ENCODE data around the gene PML. TPM values are rescaled to one million over a fixed set of nuclear protein-coding genes. Genes with fewer than 3 reads are reported as not detected.

Gene PML
- total RNA-seq, 2 donors from 2014 or later: 27.3 to 36.1 TPM

GRCh38 chr15:73948396-73948795 lies 46.1 kb upstream of the PML start:
- TF ChIP-seq CTCF (IDR thresholded peaks at IDR 0.05): no peak
- no peak for DNase-seq (ENCODE audit: low spot score)
- Histone ChIP-seq H3K27me3 (no peaks in the 10 kb centered on the region), H3K36me3 (peaks cover 16% of the 10 kb centered on the region), H3K27ac (no peak overlapping the region), H3K9me3 (no peaks in the 10 kb centered on the region), H3K4me3 (no peak overlapping the region), H3K4me1 (peaks cover 0 to 39% of the 10 kb centered on the region in 2 donors)

- peaks cover 0 to 41% of the 10 kb centered on the region in 2 donors for H3K4me1 ChIP-seq
- no peak overlapping the region for H3K4me3 ChIP-seq
- no peak for TF ChIP-seq CTCF (IDR thresholded peaks at IDR 0.05)
- no peak for DNase-seq (ENCODE audit: low spot score)
- no peak overlapping the region for H3K27ac ChIP-seq
- no peaks in the 10 kb centered on the region for H3K9me3 ChIP-seq
- H3K36me3 ChIP-seq: peaks cover 16% of the 10 kb centered on the region
- H3K27me3 ChIP-seq: no peaks in the 10 kb centered on the region
Observed at GRCh38 chr15:73948982-73949381, 45.5 kb upstream of the PML start.

- no peak for DNase-seq (ENCODE audit: low spot score)
- Histone ChIP-seq H3K4me1 (peaks cover 0 to 36% of the 10 kb centered on the region in 2 donors), H3K36me3 (peaks cover 16% of the 10 kb centered on the region), H3K27me3 (no peaks in the 10 kb centered on the region), H3K27ac (no peak overlapping the region), H3K9me3 (no peaks in the 10 kb centered on the region), H3K4me3 (no peak overlapping the region)
- TF ChIP-seq CTCF (IDR thresholded peaks at IDR 0.05): no peak
Observed at GRCh38 chr15:73949496-73949895, 45.0 kb upstream of the PML start.

GRCh38 chr15:73950479-73950830 lies 44.1 kb upstream of the PML start:
- H3K36me3 ChIP-seq: peaks cover 16% of the 10 kb centered on the region
- H3K4me1 ChIP-seq: peaks cover 0 to 36% of the 10 kb centered on the region in 2 donors
- no peak for DNase-seq (ENCODE audit: low spot score)
- H3K27me3 ChIP-seq: no peaks in the 10 kb centered on the region
- H3K27ac ChIP-seq: peak overlapping the region; percentile 90
- no peak overlapping the region for H3K4me3 ChIP-seq
- no peak for TF ChIP-seq CTCF (IDR thresholded peaks at IDR 0.05)
- H3K9me3 ChIP-seq: no peaks in the 10 kb centered on the region

GRCh38 chr15:73950831-73951561 lies 43.5 kb upstream of the PML start:
- Histone ChIP-seq H3K36me3 (peaks cover 16% of the 10 kb centered on the region), H3K27ac (peak overlapping the region; percentile 90), H3K4me3 (no peak overlapping the region), H3K27me3 (no peaks in the 10 kb centered on the region), H3K9me3 (no peaks in the 10 kb centered on the region), H3K4me1 (peaks cover 0 to 41% of the 10 kb centered on the region in 2 donors)
- TF ChIP-seq CTCF (IDR thresholded peaks at IDR 0.05): peak; percentile 53 to 90
- peak; percentile 96 for DNase-seq (ENCODE audit: low spot score)

- Histone ChIP-seq H3K27ac (peak overlapping the region; percentile 90), H3K36me3 (peaks cover 15% of the 10 kb centered on the region), H3K9me3 (no peaks in the 10 kb centered on the region), H3K4me3 (no peak overlapping the region), H3K4me1 (peaks cover 0 to 47% of the 10 kb centered on the region in 2 donors), H3K27me3 (no peaks in the 10 kb centered on the region)
- no peak for TF ChIP-seq CTCF (IDR thresholded peaks at IDR 0.05)
- DNase-seq (ENCODE audit: low spot score): no peak
Observed at GRCh38 chr15:73951601-73952000, 42.9 kb upstream of the PML start.
